HL-60 (cell line): Measurements from ENCODE around the gene TRIM7.
A peak's percentile ranks its signal among the peaks of the same experiment; 100 is the strongest.
"Not testable (repeated sequence)": the region's sequence is repeated elsewhere in the genome, so short reads cannot be mapped to it uniquely, and the experiment has no call there.

Source experiments
- DNase-seq, 2 experiments: peaks; one replicate each; pipeline ENCODE4 v3.0.0-alpha.2; 2010 to 2020; ENCODE audit warnings: low read depth in 1 of 2, low spot score in 1 of 2
- H3K27ac ChIP-seq: fragments of 250-450 bp; sonication (Bioruptor Pico); replicated peaks from 2 replicates; pipeline ENCODE4 v1.5.1; 2020; ENCODE audit warnings: mild to moderate bottlenecking, moderate library complexity
- H3K27me3 ChIP-seq: fragments of 250-450 bp; sonication (Bioruptor Pico); 2 replicates; pipeline ENCODE4 v1.5.1; 2021; ENCODE audit warnings: mild to moderate bottlenecking, moderate library complexity; ENCODE audit not compliant: insufficient read depth, poor library complexity, severe bottlenecking
- H3K4me3 ChIP-seq: replicated peaks from 2 replicates; pipeline ENCODE4 v1.5.1; 2011; ENCODE audit warnings: mild to moderate bottlenecking, control low read depth, low read length; ENCODE audit not compliant: insufficient read depth
- GABPA ChIP-seq: IDR thresholded peaks from 2 replicates; pipeline ENCODE4 v1.6.1; 2012; ENCODE audit warnings: low read depth
- POLR2AphosphoS5 ChIP-seq: IDR thresholded peaks from 2 replicates; pipeline ENCODE4 v1.6.1; 2012; ENCODE audit warnings: low read depth
- REST ChIP-seq: IDR thresholded peaks from 2 replicates; pipeline ENCODE4 v1.6.1; 2012; ENCODE audit warnings: low read depth; ENCODE audit not compliant: insufficient replicate concordance
- SPI1 ChIP-seq: IDR thresholded peaks from 2 replicates; pipeline ENCODE4 v1.6.1; 2012; ENCODE audit warnings: low read depth, mild to moderate bottlenecking, borderline replicate concordance
- TF ChIP-seq, protein P1 (sequence below): IDR thresholded peaks from one replicate; pipeline ENCODE4 v1.5.1; 2011; ENCODE audit warnings: low read length, control low read depth, inconsistent platforms; ENCODE audit not compliant: insufficient read depth

TRIM7 gene

GRCh38 chr5:181171782-181172181 lies 33.2 kb downstream of the TRIM7 start:
- DNase-seq: no peak
- Histone ChIP-seq H3K27ac (no peak overlapping the region), H3K4me3 (no peak overlapping the region), H3K27me3 (peaks cover 16% of the 10 kb centered on the region)
- no peak for TF ChIP-seq SPI1
- no peak for TF ChIP-seq POLR2AphosphoS5
- no peak for TF ChIP-seq GABPA
- TF ChIP-seq REST: no peak
- TF ChIP-seq, protein P1, sequence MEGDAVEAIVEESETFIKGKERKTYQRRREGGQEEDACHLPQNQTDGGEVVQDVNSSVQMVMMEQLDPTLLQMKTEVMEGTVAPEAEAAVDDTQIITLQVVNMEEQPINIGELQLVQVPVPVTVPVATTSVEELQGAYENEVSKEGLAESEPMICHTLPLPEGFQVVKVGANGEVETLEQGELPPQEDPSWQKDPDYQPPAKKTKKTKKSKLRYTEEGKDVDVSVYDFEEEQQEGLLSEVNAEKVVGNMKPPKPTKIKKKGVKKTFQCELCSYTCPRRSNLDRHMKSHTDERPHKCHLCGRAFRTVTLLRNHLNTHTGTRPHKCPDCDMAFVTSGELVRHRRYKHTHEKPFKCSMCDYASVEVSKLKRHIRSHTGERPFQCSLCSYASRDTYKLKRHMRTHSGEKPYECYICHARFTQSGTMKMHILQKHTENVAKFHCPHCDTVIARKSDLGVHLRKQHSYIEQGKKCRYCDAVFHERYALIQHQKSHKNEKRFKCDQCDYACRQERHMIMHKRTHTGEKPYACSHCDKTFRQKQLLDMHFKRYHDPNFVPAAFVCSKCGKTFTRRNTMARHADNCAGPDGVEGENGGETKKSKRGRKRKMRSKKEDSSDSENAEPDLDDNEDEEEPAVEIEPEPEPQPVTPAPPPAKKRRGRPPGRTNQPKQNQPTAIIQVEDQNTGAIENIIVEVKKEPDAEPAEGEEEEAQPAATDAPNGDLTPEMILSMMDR: no peak

DNA sequence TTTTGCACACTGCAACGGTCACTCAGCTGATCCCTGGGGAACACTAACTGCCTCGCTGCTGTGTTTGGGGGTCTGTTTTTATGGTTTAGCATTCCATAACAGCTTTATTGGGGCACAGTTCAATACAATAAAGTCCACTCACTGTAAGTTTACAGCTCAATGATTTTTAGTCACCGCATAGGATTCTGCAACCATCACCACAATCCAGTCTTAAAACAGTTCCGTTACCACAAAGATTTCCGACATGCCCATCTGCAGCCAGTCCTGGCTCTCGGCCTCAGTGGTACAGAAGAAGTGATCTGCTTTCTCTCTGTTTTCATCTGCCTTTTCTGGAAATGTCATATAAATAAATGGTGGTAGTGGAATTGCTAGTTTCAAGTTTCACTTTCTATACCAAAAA lies 34.0 kb downstream of the TRIM7 start:
- Histone ChIP-seq H3K27ac (no peak overlapping the region), H3K4me3 (no peak overlapping the region), H3K27me3 (peaks cover 16% of the 10 kb centered on the region)
- no peak for DNase-seq
- TF ChIP-seq POLR2AphosphoS5 (no peak), GABPA (no peak), SPI1 (no peak), REST (no peak)
- TF ChIP-seq, protein P1: no peak

DNA sequence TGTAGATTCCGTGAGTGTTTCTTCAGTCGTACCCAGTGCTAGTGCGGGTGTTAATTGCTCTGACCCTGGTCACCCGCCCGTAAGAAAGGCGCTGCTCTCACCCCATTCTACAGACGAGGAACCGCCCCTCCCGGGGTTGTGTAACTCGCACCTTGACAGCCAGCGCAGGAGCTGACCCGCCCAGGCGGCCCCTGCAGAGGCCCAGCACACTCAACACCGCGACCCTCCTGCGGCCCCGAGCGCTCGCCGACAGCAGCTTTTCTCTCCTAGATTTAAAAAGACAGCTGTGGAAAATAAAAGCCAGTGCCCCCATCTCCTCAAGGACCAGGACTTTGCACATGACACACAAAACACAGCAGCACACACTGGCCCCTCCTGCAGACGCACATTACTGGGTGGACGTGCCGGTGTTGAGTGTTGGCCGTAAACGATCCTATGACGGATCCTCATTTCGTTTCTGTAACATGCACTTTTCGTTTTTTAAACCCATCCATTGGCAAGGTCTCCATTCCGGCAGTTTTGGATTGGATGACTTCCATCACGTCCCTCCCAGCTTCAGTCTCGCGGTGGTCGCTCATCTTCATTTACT lies 34.7 kb downstream of the TRIM7 start:
- H3K4me3 ChIP-seq: no peak overlapping the region
- H3K27me3 ChIP-seq: peaks cover 16% of the 10 kb centered on the region
- no peak for DNase-seq
- H3K27ac ChIP-seq: no peak overlapping the region
- no peak for TF ChIP-seq REST
- TF ChIP-seq, protein P1: no peak
- no peak for TF ChIP-seq SPI1

GRCh38 chr5:181169459-181170236 lies 35.3 kb downstream of the TRIM7 start:
- H3K27ac ChIP-seq, H3K4me3 ChIP-seq: not testable (repeated sequence)
- H3K27me3 ChIP-seq: peaks cover 16% of the 10 kb centered on the region
- DNase-seq: peak in 1 of 2 experiments; percentile 63
